Panc1 (cell line): ENCODE results near the gene ERN1. TPM values are rescaled to one million over a fixed set of nuclear protein-coding genes. Genes with fewer than 3 reads are reported as not detected.

Source experiments
- ATAC-seq: fragments of 200-7000 bp; cut with Tn5 transposase; 2 replicates; pipeline ENCODE4 v1.9.1; 2020; ENCODE audit warnings: mild to moderate bottlenecking, moderate library complexity
- BruUV-seq: library from RNA; stranded (reverse); fragments of 400-500 nt; replicated peaks from 2 replicates; lab custom pipeline; 2021; lab: Mats Ljungman, UMichigan
- CTCF ChIA-PET: fragments of 300-600 bp; sonication (Branson Sonifier 250); formaldehyde crosslinking; loops from one replicate; lab custom pipeline; 2022; ENCODE audit warnings: antibody characterized with exemption; lab: Charles Lee
- POLR2A ChIA-PET: fragments of 300-600 bp; sonication (Branson Sonifier 250); formaldehyde crosslinking; loops from one replicate; lab custom pipeline; 2022; ENCODE audit warnings: antibody characterized with exemption; lab: Charles Lee
- DNase-seq: peaks from one replicate; pipeline ENCODE4 v3.0.0-alpha.2; 2010; ENCODE audit warnings: low read depth, low spot score
- H3K27ac ChIP-seq: 2 replicates; pipeline ENCODE4 v1.5.1; 2011; ENCODE audit warnings: mild to moderate bottlenecking, low read length, inconsistent platforms
- H3K27me3 ChIP-seq: fragments of 200-500 bp; sonication (Bioruptor generic); 2 replicates; pipeline ENCODE4 v1.6.0; 2014; ENCODE audit warnings: low read length, inconsistent platforms; ENCODE audit not compliant: control insufficient read depth, insufficient read depth
- H3K36me3 ChIP-seq: fragments of 200-500 bp; sonication (Bioruptor generic); 2 replicates; pipeline ENCODE4 v1.5.1; 2014; ENCODE audit warnings: inconsistent platforms, mild to moderate bottlenecking, low read length, moderate library complexity; ENCODE audit not compliant: control insufficient read depth, insufficient read depth
- H3K4me1 ChIP-seq: 2 replicates; pipeline ENCODE4 v1.5.1; 2011; ENCODE audit warnings: inconsistent platforms, mild to moderate bottlenecking, low read length, moderate library complexity; ENCODE audit not compliant: control insufficient read depth, insufficient read depth
- H3K4me3 ChIP-seq, 2 experiments: 2 replicates each; pipeline ENCODE4 v1.5.1; 2011 to 2012; ENCODE audit warnings: low read depth in 2 of 2, low read length in 2 of 2, mild to moderate bottlenecking in 2 of 2, inconsistent platforms in 1 of 2, moderate library complexity in 1 of 2
- H3K9me3 ChIP-seq: fragments of 200-500 bp; sonication (Bioruptor generic); 2 replicates; pipeline ENCODE4 v1.5.1; 2014; ENCODE audit warnings: low read depth, mild to moderate bottlenecking, inconsistent platforms, low read length, moderate library complexity; ENCODE audit not compliant: control insufficient read depth, insufficient read depth
- POLR2AphosphoS5 ChIP-seq: IDR thresholded peaks from 2 replicates; pipeline ENCODE4 v1.6.1; 2012; ENCODE audit warnings: mild to moderate bottlenecking, low read depth, low read length, moderate library complexity
- SIN3A ChIP-seq: IDR thresholded peaks from 2 replicates; pipeline ENCODE4 v1.6.1; 2012; ENCODE audit warnings: low read depth, mild to moderate bottlenecking, low read length, moderate library complexity, borderline replicate concordance; ENCODE audit not compliant: insufficient read depth
- TCF7L2 ChIP-seq: IDR thresholded peaks from 2 replicates; pipeline ENCODE4 v1.6.1; 2011; ENCODE audit warnings: mild to moderate bottlenecking, low read depth, low read length, inconsistent platforms
- in situ Hi-C: cut with HindIII; loops from 2 replicates; pipeline ENCODE4 v1.10.0; 2016; ENCODE audit warnings: low sequenced_read_pairs, low pct_unique_long_range_greater_than_20kb
- intact Hi-C: fragments of 100-400 bp; cut with micrococcal nuclease; formaldehyde crosslinking; loops from one replicate; pipeline ENCODE4 v1.10.0; 2022; ENCODE audit not compliant: unreplicated experiment
- total RNA-seq: library from RNA; stranded (reverse); gene quantifications from one replicate; pipeline ENCODE4 v1.2.1, GENCODE V29; 2021; ENCODE audit not compliant: unreplicated experiment
- TF ChIP-seq, protein P1 (sequence below): fragments of 450-650 bp; IDR thresholded peaks from 2 replicates; pipeline ENCODE4 v1.5.1; 2017; ENCODE audit warnings: mild to moderate bottlenecking
- TF ChIP-seq, protein P2 (sequence below), 2 experiments: IDR thresholded peaks; 2 replicates each; pipeline ENCODE4 v1.6.1; 2011 to 2012; ENCODE audit warnings: low read depth in 2 of 2, control low read depth in 1 of 2, low read length in 1 of 2, mild to moderate bottlenecking in 1 of 2, moderate library complexity in 1 of 2; ENCODE audit not compliant: insufficient read depth in 1 of 2

Gene ERN1
- total RNA-seq, 1 experiment from 2014 or later, result 12.1 TPM

DNA sequence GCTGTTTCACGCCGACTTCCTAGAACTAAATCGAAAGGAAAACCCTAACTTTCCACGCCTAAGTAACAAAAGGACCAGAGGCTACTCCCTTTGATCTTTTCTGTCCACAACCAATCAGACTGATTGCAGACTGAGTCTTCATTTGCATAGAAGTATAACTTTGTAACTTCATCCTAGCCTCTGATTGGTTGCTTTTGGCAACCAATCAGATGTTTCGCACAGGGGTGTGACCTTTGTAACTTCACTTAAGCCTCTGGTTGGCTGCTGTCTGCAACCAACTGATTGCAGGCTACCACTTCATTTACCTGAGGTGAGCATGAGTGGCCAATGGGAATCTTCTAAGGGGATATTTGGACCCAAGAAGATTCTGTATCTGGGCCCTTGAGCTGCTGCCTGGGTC lies 92.1 kb downstream of the ERN1 start:
- no peak for ATAC-seq
- BruUV-seq, result no TSS peak
- ChIA-PET CTCF (no interaction called here), POLR2A (no interaction called here)
- TF ChIP-seq, protein P1, sequence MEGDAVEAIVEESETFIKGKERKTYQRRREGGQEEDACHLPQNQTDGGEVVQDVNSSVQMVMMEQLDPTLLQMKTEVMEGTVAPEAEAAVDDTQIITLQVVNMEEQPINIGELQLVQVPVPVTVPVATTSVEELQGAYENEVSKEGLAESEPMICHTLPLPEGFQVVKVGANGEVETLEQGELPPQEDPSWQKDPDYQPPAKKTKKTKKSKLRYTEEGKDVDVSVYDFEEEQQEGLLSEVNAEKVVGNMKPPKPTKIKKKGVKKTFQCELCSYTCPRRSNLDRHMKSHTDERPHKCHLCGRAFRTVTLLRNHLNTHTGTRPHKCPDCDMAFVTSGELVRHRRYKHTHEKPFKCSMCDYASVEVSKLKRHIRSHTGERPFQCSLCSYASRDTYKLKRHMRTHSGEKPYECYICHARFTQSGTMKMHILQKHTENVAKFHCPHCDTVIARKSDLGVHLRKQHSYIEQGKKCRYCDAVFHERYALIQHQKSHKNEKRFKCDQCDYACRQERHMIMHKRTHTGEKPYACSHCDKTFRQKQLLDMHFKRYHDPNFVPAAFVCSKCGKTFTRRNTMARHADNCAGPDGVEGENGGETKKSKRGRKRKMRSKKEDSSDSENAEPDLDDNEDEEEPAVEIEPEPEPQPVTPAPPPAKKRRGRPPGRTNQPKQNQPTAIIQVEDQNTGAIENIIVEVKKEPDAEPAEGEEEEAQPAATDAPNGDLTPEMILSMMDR, result no peak
- no peak for TF ChIP-seq SIN3A
- TF ChIP-seq, protein P2, sequence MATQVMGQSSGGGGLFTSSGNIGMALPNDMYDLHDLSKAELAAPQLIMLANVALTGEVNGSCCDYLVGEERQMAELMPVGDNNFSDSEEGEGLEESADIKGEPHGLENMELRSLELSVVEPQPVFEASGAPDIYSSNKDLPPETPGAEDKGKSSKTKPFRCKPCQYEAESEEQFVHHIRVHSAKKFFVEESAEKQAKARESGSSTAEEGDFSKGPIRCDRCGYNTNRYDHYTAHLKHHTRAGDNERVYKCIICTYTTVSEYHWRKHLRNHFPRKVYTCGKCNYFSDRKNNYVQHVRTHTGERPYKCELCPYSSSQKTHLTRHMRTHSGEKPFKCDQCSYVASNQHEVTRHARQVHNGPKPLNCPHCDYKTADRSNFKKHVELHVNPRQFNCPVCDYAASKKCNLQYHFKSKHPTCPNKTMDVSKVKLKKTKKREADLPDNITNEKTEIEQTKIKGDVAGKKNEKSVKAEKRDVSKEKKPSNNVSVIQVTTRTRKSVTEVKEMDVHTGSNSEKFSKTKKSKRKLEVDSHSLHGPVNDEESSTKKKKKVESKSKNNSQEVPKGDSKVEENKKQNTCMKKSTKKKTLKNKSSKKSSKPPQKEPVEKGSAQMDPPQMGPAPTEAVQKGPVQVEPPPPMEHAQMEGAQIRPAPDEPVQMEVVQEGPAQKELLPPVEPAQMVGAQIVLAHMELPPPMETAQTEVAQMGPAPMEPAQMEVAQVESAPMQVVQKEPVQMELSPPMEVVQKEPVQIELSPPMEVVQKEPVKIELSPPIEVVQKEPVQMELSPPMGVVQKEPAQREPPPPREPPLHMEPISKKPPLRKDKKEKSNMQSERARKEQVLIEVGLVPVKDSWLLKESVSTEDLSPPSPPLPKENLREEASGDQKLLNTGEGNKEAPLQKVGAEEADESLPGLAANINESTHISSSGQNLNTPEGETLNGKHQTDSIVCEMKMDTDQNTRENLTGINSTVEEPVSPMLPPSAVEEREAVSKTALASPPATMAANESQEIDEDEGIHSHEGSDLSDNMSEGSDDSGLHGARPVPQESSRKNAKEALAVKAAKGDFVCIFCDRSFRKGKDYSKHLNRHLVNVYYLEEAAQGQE (IDR thresholded peaks at IDR 0.05; ENCODE audit: insufficient read depth in 1 of 2, low read depth in 2 of 2, low read length in 1 of 2), result no peak
- TF ChIP-seq TCF7L2, result no peak
- TF ChIP-seq POLR2AphosphoS5, result no peak
- Histone ChIP-seq H3K9me3 (no peaks in the 10 kb centered on the region), H3K27ac (no peak overlapping the region), H3K27me3 (no peaks in the 10 kb centered on the region), H3K4me3 (no peak overlapping the region), H3K4me1 (no peaks in the 10 kb centered on the region), H3K36me3 (no peaks in the 10 kb centered on the region)
- DNase-seq, result no peak
- in situ Hi-C loops, result no loop called here
- intact Hi-C loops, result no loop called here

DNA sequence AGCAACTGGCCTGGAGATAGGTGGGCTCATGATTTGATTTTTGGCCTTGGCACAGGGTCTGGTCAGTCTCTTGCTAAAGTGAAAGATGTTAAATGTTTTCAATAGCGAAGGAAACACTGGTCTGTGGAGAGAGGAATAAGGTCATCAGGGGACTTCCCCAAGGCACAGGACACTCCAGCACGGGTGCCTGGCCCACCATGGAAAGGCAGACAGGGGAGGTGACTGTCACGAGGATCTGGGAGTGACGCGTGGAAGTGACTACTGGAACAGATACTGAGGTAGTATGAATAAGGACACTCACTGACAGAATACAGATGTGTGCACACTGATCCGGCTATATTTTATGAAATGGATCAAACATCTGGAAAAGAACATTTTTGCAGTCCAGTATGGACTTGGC lies 92.8 kb downstream of the ERN1 start:
- Histone ChIP-seq H3K4me1 (no peaks in the 10 kb centered on the region), H3K27ac (no peak overlapping the region), H3K4me3 (no peak overlapping the region), H3K36me3 (no peaks in the 10 kb centered on the region), H3K9me3 (no peaks in the 10 kb centered on the region), H3K27me3 (no peaks in the 10 kb centered on the region)
- no peak for ATAC-seq
- ChIA-PET POLR2A (no interaction called here), CTCF (no interaction called here)
- no peak for DNase-seq
- intact Hi-C loops (no loop called here), in situ Hi-C loops (no loop called here)
- TF ChIP-seq TCF7L2 (no peak), POLR2AphosphoS5 (no peak), SIN3A (no peak)
- TF ChIP-seq, protein P1, result no peak
- TF ChIP-seq, protein P2 (IDR thresholded peaks at IDR 0.05; ENCODE audit: insufficient read depth in 1 of 2, low read depth in 2 of 2, low read length in 1 of 2), result no peak
- BruUV-seq, result no TSS peak
